ENCODE measurements around the gene MYO1B. TPM values are rescaled to one million over a fixed set of nuclear protein-coding genes. Genes with fewer than 3 reads are reported as not detected.
A peak's percentile ranks its signal among the peaks of the same experiment; 100 is the strongest.

Gene MYO1B
- polyA plus RNA-seq, 1 donor, result 82.6 TPM

GRCh38 chr2:191228333-191228732 is 16.9 kb upstream of the MYO1B start:
- no peak for DNase-seq

DNA sequence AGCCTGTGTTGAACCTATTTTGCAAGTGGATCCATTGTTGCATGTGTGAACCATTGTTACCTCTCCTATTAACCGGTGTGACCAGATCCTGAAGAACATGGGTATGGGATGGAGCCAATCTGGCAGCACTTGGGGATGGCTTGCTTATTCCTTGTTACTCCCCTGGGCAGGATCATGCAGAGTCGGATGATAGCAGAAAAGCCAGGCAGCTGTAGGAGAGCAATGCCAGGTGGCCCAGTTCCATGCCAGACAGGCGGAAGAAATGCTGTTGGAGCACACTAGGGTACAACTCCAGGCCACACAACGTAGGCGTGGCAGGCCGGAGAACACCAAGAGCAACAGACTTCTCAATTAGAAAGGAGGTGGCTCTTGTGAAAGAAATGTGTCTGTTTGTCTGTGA is 16.3 kb upstream of the MYO1B start:
- peak; percentile 50 for DNase-seq

- DNase-seq, result no peak
These were observed 15.0 kb upstream of the MYO1B start for GRCh38 chr2:191230174-191230573.

DNA sequence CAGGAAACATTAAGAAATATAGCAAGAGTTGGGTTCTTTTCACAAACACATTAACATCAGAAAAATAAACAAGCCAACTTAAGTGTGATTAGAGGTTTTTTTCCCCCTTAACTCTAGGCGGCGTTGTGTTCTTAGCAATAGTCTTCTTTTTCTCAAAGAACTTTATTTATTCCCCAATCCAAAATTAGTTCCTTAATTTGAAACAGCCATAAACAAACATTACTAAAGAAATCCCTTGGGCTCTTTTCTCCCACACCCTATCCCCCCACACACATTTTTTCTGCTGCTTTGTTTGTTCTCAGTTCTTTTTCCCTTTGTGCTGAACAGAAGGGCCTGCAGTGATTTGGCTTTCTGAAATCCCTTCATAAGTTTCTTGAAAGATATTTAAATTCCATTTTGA is 13.2 kb upstream of the MYO1B start:
- DNase-seq, result no peak

- no peak for DNase-seq
These were observed 11.7 kb upstream of the MYO1B start for GRCh38 chr2:191233533-191233932.

DNA sequence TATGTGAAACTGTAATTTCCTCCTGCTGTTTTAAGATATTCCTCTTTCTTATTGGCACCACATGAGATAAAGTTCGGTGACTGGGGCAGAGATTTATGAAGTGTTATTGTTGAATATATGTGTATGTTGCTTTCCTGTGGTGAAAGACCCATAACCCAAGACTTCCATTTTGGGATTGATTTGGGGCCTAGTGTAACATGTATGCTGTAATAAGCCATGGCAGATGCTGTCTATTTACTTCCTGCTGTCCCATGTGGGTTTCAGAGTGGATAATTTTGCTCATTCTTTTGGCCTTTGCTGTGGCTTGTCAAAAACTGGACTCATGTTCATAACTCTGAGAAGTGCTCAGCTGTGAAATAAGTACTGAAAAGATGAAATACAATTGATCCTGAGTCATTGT is 10.8 kb upstream of the MYO1B start:
- peak; percentile 83 for DNase-seq

DNA sequence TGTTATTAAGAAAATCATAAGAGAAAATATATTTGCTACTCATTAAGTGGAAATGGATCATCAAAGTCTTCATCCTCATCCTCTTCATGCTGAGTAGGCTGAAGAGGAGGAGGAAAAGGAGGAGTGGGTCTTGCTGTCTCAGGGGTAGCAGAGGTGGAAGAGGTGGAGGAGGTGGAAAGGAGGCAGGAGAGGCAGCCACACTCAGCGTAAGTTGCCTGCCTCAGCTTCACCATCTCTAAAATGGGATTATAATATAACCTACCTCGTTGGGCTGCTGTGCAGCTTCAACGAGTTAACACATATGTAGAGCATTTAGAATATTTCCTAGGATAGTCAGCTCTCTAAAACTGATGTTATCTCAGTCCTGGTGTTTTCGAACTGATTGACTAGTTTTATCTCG is 4.3 kb upstream of the MYO1B start:
- DNase-seq, result no peak

GRCh38 chr2:191241418-191241817 is 3.8 kb upstream of the MYO1B start:
- DNase-seq, result no peak

DNA sequence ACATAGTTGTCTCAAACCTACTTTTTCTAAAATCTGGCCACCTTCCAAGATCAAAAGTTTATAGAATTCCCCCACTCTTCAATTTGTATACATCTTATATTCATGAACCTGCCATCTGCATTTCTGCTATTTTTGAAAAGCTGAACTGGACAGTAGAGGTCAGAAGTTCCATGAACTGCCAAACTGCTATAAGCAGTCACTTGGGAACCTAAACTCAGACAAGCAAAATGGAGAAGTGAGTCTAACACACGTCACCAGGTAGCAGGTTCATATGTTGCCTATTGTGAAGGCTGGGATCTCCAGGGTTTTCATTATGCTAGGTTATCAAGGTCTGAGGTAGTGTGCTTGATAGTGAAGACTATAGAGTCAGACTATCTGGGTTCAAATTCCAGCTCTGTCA is 2.0 kb upstream of the MYO1B start:
- DNase-seq, result no peak

- DNase-seq, result no peak
These were observed 854 bp upstream of the MYO1B start for GRCh38 chr2:191244350-191244749.

DNA sequence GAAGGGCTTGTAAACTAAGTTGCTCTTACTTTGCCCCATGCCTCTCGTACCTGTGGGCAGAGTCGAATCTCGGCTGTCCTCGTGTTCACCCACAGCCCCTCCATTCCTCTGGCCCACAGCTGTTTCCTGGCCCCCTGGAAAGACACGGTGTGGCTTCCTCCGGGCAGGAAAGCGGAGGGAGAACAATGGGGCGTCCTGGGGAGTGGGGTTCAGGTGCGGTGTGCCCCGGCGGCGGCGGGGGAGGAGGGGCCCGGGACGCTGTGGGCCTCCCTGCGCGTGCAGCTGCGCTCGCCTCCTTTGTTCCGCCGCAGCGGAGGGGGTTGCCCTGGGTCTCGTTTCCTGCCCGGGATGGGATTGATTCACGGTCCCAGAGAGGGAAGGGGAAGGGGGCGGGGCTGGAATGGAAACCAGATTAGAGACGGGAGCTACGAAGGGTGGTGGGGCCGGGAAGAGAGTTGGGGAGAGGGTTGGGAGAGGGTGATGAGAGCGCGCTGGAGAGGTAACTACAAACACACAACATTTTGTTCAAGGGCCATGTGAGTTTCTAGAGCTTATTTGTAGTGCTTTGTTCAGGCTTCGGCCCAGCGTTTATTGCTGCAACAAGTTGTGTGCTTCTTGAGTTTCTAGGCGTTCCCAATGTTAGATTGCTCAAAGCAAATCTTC is 796 bp downstream of the MYO1B start:
- peak; percentile 79 for DNase-seq

DNA sequence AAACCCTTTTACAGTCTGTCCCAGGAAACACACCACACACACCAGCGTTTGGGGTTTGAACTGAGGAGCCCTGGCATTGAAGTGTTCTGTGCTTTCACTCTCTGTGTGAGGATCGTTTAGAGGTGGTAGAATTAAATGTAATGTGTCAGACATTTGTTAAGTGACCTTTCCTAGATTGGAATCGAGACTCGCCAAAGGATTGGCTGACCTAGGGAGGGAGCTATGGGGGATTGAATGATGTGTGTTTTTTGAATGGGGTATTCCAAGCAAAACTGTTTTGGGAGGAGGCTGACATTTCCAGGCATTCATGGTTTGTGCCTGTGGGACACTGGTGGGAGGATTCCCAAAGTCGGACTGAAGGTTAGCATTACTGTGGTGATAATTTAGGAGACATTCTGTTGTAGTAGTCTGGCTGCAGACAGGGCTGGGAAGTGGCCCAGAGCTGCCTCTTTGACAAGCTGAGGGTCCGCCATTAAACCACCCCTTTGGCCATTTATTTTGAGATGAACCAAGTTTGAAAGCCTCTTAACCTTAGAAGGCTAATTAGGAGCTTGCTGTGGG is 1.7 kb downstream of the MYO1B start:
- DNase-seq, result no peak

- peak; percentile 42 for DNase-seq
These were observed 2.3 kb downstream of the MYO1B start for GRCh38 chr2:191247381-191248057.

- DNase-seq, result no peak
These were observed 4.1 kb downstream of the MYO1B start for GRCh38 chr2:191249156-191249813.

- no peak for DNase-seq
These were observed 5.2 kb downstream of the MYO1B start for GRCh38 chr2:191250400-191250799.

DNA sequence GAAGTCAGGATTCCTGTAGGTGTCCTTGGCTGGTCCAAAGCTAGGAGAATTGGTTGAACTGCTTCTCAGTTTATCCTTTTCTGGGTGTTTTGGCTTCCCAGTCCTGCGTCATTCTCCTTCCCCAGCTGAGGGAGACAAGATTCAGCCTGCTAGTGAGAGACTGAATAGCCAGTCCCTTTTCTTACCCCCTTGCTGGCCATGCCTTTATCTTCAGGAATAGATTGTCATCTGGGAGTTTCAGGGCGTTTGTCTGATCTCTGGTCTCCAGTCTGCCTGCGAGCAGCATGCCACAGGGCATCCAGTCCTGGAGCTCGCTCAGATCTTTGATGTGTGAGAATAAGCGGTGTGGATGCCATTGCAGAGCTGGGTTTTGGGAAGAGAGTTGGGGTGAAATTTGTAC is 5.8 kb downstream of the MYO1B start:
- DNase-seq, result no peak

GRCh38 chr2:191252699-191253098 is 7.5 kb downstream of the MYO1B start:
- DNase-seq, result no peak

DNA sequence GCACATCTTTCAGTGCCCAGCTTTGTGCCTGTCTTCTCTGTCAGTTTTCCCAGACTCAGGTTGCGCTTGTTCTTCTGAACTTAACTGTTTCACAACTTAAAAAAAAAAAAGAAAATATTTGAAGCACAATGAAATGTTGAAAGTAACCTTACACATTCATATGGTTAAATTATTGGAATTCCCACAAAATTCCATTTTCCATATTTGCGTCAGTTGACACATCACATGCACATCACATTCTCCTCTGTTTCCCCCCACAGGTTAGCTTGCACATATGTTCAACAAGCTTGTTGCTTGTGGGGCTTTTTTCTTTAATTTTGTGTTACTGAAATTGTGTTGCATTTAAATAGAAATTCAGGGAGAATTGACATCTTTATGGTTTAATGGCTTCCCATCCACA is 8.3 kb downstream of the MYO1B start:
- DNase-seq, result no peak

GRCh38 chr2:191255271-191255670 is 10.1 kb downstream of the MYO1B start:
- DNase-seq, result no peak

DNA sequence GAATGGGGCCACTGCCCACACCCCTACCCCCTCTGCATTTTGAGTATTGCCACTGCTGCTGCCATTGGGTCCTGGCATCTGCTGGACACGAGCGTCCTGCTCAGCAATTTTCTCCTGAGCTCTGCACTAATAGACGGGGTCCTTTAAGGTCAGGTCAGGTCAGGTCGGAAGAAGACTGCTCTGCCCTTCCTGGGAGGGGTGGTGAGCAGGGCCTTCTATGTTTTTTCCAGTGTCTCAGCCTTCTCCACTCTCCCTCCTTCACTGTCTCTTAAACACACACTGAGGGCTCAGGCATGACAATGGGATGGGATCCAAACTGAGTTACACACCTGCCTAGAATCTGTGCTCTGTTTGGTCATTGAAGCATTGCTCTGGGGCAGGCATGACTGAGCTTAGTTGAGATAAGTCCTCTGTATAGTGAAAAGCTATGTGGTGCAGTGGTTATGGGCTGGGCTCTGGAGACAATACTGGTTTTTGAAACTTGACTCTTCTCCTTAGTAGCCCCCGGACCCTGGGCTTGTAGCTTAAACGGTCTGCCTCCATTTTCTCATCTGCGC is 10.6 kb downstream of the MYO1B start:
- no peak for DNase-seq

- no peak for DNase-seq
These were observed 12.7 kb downstream of the MYO1B start for GRCh38 chr2:191257934-191258333.

GRCh38 chr2:191258996-191259395 is 13.8 kb downstream of the MYO1B start:
- DNase-seq, result no peak

GRCh38 chr2:191262436-191262835 is 17.2 kb downstream of the MYO1B start:
- no peak for DNase-seq

Measured in hindlimb muscle (tissue), 1 donor.